HG02943 (cell line): Measurements from ENCODE around the gene PLA2G4F.

ENCODE experiments used
- ATAC-seq: cut with Tn5 transposase; IDR thresholded peaks from one replicate; pipeline ENCODE4 v1.9.1; 2021; ENCODE audit warnings: mild to moderate bottlenecking, low read depth, moderate library complexity; ENCODE audit not compliant: unreplicated experiment

The PLA2G4F gene

DNA sequence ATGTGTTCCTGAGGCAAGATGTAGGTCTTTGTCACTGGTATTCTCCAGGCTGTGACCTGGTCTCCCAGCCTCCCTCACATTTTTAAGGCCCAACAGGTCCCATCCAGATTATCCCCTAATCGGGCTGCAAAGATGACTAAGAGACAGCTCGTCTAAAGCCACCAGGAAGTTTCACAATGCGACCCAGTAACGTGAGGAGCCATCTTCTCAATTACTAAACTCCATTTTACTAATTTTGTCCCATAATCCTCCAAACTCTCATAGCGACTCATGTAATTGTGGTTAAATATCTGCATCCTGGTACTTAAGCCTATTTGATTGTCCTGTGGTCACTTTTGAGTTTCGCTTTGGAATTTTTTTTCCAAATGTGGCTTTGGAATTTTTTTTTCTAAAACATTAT, 8.7 kb upstream of the PLA2G4F start:
- ATAC-seq, result no peak

DNA sequence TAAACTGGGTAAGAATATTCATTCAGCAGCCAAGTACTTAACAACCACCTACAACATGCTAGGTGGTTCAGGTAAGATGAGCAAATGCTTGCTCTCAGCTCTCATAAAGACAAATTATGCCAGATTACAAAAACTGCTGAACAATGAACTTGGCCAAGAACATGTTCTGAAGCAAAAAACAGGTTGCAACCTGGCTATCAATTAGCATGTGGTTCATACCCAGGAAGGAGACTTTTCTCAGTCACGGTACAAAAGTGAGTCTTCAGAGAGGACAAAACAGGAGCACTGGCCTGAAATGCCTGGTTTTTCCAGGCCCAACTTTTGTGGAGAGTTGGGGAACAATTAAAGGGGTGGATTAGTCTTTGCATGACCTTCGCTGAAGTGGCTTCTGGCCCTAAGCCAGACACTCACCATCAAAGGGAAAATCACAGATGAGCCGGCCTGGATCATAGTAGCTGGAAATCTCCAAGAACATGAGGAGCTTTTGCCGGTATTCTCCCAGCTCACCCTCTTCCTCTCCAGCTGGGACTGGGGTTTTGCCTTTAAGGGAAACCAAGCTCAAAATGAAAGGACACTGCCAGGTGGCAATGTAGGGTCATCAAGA, 7.6 kb upstream of the PLA2G4F start:
- ATAC-seq, result no peak

DNA sequence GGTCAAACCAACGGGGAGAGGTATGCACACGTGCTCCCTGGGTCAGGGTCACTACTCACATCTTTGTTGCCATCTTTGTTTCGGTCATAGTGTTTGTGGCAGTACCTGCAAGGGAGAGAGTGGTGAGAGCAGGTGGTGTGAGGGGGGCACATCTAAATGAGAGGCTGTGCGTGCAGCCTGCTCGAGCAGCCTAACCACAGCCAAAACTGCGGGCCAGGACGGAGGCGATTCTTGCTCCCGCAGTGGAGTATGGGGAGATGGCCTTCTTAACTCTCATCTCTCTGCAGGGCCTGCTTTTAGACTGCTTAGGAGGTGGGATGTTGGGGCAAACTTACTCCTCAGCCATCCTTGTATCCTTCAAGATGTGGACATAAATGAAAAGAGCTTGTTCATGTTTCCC, 6.9 kb upstream of the PLA2G4F start:
- ATAC-seq, result no peak

DNA sequence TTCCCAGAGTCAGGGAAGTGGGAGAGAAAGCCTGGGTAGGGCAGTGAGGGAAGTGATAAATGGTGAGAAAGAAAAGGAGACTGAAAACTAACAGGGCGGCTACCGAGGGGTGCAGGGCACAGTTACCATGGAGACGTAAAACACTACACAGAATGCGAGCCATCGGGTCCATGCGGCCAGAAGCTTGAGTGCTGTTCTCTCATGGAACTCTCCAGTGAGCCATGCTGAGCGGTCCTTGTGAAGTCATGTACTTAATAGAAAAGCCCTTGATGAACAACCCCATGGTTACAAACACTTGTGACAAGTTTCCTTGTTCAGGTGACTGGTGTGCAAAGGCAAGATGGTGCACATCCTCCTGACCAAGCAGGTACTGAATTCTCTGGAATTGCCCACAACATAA, 3.7 kb upstream of the PLA2G4F start:
- ATAC-seq, result no peak

DNA sequence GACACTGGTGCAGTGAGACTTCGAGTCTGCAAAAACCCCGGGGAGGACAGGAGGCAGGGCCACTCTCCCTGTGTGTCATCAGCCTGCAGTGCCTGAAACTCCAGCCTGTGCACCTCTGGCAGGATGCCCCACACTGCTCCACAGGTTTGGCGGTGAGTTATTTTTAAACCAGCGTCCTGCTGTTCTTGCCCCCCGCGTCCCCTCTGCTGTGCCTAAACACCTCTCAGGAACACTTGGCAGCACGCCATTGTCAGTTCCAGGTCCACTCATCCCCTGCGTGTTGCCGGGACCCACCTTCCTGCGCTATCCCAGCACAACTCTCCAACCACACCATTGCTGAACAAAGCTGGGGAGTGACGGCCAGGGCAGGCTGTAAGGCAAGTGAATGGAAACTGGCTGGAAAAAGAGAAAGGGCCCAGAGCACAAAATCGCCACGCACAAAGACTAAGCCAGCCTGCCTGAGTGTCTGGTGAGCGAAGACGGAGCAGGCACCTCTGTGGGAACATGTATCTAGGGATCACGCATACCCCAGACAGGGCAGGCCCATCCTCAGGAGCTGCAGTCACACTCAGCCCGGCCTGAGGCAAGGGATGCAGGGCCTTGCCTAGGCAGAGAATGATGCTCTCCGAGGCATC, 3.1 kb upstream of the PLA2G4F start:
- no peak for ATAC-seq

DNA sequence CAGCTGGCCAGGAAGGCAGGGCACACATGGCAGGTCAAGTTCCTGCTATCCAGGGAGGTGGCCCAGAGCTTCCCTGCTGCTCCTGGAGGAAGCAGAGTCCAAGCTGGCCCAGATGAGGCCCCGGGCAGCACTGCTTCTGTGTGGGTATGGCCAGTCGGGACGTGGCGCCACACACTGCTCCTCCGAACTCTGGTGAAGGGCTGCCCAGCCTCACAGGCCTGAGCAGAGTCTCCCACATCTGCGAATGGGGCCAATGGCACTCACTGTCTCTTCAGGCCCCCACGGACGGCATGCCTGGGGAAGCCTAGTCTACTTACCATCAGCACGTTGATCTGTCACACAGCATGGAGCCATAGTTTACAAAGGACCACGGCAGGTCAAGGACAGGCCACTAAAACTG, 2.5 kb upstream of the PLA2G4F start:
- no peak for ATAC-seq

GRCh38 chr15:42157981-42158765, 1.7 kb upstream of the PLA2G4F start:
- no peak for ATAC-seq

- no peak for ATAC-seq
Measured at GRCh38 chr15:42157381-42157780, 945 bp upstream of the PLA2G4F start.

GRCh38 chr15:42155546-42156242, 742 bp downstream of the PLA2G4F start:
- no peak for ATAC-seq

DNA sequence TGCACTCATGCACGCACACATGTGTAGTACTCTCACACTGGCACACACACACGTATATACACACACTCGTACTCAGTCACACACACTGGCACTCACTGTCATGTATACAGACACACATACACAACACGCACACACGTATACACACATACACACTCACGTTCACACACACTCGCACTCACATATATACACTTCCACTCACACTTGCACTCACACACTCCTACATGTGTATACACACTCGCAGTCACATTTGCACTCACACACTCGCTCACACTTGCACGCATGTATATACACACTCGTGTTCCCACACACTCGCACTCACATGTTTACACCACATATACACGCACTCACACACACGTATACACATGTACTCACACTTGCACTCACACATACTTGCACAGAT, 1.5 kb downstream of the PLA2G4F start:
- ATAC-seq, result no peak

GRCh38 chr15:42154212-42154941, 2.1 kb downstream of the PLA2G4F start:
- no peak for ATAC-seq

- no peak for ATAC-seq
Measured at GRCh38 chr15:42153874-42154211, 2.6 kb downstream of the PLA2G4F start.

DNA sequence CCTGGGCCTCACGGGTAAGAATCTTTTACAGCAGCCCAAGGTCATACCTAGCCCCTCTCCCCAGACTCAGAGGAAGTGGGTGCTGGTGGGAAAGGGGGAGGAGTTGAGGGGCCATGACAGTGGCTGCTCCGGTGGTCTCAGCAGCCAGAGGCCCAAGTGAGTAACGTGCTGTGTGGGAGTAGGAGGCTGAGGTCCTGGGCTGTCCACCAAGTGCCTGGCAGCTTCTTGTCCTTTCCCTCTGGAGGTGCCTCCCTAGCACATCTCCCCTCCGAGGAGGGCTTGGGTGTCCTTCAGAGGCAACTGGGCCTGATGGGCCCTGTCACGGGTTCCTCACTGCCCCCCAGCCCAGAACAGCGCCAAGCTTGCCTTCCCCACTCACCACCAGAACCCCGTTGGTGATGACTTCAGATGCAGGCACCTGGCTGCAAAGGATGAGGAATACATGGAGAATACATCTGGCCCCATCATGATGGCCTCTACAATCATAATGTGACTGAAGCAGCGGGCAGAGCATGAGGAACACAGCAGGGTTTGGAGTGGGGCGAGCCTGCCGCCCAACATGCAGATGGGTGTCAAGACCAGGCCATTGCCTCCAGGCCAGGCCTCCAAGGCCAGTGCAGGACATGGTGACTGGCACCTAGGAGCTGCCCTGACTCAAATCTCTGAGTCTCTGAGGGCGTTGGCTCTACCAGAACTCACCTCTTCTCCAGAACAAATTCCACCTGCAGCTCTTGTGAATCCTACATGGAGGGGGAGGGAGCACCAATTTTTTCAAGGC, 3.3 kb downstream of the PLA2G4F start:
- ATAC-seq, result no peak

- no peak for ATAC-seq
Measured at GRCh38 chr15:42152196-42152920, 4.1 kb downstream of the PLA2G4F start.

DNA sequence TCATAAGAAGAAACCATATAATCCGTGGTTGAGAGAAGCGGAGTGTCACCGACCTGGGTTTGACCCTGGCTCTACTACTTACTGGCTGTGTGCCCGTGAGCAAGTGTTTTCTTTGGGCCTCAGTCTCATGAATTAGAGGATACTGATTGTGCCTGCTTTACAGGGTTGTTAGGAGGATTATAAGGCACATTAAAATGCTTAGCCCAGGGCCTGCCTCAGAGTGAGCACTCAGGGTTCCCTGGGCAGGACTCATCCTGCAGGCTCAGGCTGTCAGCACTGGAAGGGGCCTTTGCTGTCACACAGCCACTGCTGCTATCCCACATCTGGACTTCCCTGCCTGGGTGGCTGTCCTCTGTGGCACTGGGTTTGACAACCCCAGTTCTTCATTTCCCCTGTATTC, 4.7 kb downstream of the PLA2G4F start:
- ATAC-seq, result no peak

DNA sequence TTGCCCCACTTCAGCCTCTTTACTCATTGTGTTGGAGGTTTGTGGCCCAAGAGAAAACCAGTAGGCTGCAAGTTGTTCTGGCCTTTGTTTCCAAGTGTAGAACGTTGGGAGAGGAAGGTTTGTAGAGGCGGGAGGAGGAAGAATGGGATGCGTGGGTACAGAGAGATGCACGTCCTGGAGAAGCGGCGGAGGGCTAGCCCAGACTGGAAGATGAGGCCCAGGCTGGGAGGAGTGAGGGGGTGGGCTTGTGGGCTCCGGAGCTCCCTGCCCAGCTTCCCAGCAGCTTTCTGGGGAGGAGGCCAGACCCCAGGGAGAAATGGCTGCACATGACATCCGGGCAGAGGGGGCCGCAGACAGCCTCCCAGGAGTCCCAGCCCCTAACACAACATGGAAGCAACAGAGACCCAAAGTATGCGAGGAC, 5.3 kb downstream of the PLA2G4F start:
- ATAC-seq, result no peak

DNA sequence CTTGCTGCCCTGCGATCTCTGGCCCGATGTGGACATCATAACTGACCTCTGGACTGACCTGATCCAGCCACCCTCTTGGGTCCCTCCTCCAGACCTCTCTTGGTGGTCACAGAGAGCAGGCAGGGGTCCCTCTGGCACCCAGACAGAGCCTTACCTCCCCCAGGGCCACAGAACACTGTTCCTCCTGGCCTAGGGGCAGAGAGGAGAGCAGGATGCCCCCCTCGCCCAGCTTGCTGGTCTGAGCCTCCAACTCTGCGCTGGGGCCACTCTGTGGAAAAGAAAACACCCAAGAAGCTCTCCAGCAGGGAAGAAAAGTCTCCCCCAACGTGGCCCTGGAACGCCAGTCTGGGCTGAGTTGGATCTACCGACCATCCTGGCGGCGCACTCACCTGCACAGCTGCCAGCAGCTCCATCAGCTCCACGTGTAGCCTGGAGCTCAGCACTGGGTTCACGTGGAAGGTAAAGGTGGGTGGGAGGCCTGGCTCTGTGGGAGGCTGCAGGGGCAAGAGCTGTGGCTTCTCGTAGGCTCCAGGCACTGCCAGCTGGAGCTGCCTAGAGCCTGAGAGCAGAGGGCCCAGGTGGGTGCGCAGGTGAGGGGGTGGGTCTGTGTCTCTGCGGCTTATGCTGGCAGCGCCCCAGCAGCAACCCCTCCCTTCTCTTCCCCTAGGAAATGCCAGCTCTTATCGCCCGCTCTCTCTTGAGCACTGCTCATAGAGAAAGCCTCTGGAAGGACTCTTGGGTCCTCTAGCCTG, 6.0 kb downstream of the PLA2G4F start:
- no peak for ATAC-seq

- no peak for ATAC-seq
Measured at GRCh38 chr15:42149493-42150218, 6.8 kb downstream of the PLA2G4F start.
